Measurements from ENCODE around the gene IFI44.

Gene IFI44

DNA sequence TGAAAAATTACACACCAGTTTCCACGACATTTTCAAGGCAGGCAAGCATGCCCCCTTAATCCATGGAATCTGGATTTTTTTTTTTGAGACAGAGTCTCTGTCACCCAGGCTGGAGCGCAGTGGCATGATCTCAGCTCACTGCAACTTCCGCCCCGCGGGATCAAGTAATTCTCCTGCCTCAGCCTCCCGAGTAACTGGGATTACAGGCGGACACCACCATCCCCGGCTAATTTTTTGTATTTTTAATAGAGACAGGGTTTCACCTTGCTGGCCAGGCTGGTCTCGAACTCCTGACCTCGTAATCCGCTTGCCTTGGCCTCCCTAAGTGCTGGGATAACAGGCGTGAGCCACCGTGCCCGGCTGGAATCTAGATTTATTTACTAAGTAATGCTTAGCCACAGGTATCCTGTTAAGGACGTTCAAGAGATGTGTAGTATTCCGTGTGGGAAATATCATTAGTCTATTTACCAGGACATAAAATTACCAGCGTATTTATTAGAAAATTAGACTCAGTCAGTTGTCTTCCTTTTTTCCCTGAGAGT lies 2.5 kb downstream of the IFI44 start:
- no peak for DNase-seq

DNA sequence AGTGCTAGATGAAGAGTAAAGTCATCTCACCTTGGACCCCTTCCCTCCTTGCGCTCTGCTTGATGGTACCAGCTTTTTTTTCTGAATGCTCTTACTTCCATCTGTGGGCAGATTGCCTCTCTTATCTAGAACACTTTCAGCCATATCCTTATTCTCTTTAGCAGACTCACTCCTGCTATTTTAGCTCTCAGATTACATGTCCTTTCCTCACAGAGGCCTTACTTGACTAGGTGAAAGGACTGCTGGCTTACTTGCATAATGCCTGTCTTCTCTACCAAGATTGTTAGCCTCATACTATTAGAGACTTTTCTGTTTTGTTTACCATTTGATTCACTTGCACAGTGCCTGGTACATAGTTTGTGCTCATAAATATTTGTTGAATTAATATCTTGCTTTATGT lies 9.3 kb downstream of the IFI44 start:
- DNase-seq, result no peak

DNA sequence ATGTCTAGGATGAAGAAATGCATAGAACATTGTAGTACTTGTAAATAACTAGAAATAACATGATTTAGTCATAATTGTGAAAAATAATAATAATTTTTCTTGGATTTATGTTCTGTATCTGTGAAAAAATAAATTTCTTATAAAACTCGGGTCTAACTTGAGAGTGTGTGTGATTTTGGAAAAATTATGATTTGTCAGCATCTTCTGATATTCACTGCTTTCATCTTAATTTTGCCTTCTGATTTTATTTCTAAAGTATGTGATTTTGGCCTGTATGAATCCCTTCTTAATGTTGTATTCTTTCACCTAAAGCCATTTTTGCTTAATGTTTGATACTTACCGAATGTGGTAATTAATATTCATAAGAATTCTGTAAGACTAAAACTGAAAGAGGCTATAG lies 14.3 kb downstream of the IFI44 start:
- DNase-seq, result no peak

DNA sequence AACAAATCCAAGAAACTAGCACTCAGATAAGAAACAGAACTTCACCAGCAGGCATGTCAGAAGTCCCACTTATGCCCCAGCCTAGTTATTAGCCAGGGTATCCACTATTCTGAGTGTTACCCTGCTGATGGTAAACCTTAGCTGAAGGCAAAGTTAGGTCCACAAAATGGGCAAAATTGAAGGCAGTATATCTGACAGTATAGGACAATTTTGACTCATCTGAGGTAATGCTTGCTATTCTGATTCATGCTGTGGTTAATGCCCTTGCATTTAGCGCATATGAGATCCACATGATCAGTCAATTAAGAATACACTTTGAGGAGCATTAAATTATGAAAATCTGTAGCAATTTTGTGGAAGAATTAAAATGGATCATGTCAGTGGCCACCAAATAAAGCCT lies 15.1 kb downstream of the IFI44 start:
- DNase-seq, result no peak

DNA sequence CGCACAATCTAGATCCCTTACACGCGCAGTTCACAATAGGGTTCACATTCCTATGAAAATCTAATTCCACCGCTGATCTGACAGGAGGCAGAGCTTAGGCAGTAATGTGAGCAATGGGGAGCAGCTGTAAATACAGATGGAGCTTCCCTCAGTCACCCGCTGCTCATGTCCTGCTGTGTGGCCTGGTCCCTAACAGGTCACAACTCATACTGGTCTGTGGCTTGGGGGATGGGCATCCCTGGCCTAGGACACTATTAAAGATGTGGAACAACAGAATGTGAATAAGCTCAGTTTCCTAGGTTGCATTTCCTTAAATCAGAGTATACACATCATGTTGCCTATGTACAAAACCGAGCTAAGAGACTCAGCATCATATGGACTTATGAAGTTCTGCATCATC lies 16.2 kb downstream of the IFI44 start:
- no peak for DNase-seq

DNA sequence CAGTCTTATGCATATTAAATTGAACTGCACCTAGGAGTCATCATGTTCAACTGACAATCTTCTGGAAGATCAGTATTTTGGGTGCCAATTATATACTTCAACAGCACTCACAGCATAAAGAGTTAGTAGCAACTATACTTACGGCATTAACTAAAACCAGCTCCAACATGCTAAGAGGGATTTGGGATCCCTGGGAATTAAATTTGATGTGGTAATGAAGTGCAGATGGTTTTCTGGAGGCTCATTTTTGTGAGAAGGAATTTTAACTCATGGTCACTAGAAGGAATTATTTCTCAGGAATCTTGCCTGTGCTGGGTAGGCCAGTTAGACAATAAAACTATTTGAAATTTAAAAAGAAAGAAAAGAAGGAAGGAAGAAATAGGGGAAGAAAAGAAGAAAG lies 18.3 kb downstream of the IFI44 start:
- no peak for DNase-seq

DNA sequence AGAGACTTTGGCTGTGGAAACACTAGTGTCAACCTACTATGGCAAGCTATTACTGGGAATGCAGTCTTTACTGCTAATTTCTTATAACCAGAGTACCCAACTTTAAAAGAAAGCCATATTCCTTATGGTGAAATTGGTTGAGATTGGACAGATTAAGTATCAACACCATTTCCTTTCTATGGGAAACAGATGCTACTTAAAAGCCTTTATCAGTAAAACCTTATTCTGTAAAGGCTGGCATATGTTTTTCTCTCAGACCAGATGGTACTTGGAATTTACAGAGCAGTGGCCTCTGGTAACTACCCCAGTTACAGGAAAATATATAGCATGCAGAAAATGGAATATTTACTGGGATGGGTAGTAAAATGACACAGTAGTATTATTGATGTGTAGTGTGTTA lies 18.8 kb downstream of the IFI44 start:
- no peak for DNase-seq

DNA sequence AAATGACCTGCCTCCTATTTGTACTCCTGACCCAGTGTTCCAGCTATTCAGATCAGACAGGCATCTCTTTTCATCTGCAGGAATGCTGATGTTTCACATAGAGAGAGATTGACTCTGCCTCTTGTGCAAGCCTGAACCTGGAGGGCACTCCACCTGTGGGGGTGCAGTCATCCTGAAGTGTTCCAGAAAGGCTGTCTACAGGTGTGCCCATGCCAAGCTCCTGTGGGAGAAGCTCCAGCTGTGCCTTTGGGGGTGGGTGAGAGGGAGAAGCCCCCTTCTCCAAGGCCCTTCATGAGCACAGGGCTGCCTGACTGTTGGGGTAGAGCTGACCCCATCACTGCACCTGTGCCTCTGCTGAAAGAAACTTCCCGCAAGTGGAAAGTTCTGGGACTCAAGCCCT lies 22.8 kb downstream of the IFI44 start:
- DNase-seq, result no peak

DNA sequence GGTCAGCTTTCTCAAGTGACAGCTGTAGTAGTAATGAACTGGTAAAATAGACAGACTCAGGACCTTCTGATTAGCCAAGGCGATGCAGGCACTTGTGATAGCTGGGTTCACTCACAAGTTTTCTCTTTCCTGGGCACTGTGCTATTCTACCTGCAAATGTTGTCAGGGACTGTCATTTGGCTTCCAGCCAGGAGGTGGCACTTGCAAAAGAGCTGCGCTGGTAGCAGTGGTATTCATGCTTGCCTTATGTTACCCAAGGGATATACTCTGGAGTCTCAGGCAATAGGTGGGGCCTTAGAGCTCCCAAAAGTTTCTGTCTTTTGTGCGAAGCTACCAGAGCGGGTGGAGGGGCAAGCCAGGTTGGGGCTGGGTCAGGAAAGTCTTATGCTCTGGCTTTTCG lies 23.5 kb downstream of the IFI44 start:
- DNase-seq, result no peak

DNA sequence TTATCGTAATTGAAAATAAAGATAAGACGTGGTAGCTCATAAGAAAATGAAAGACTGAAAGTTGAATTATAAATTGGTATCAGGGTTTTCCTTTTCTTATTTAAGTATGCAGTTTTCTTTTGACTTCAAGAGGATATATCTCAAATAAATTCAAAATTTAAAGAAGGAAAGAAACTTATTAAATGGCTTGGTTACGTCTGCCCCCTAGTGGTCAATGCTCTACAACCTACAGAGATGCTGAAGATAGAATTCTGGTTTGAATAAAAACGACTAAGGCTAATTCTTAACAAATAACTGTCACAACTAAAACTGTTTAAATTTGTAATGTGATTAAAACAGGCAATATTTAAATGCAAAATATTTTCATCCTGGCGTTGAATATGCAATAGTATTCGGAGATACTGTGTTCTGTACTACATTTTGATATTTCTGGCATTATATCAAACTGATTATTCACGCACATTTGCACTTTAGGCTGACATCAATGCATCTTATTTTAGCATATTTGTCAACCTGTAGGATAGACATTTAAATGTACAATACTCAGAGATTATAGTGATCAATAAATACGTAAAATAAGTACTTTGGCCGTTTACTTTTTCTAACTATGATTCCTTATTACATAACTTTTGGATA lies 26.8 kb downstream of the IFI44 start:
- DNase-seq, result peak; percentile 75 to 77

DNA sequence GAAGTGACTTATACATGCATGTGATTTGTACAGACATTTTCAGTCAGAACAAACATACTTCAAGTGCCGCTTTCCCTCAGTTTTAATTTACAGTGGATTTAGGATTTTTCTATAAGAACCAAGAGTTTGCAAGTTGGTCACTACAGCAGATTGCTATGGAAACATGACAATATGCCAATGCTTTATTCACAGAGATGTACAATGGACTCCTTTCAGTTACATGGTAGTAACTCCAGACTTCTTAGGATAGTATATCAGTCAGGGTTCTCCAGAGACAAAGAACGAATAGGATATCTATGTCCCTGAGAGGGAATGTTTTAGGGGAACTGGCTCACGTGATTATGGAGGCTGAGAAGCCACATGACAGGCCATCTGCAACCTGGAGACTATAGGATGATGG lies 27.4 kb downstream of the IFI44 start:
- no peak for DNase-seq

DNA sequence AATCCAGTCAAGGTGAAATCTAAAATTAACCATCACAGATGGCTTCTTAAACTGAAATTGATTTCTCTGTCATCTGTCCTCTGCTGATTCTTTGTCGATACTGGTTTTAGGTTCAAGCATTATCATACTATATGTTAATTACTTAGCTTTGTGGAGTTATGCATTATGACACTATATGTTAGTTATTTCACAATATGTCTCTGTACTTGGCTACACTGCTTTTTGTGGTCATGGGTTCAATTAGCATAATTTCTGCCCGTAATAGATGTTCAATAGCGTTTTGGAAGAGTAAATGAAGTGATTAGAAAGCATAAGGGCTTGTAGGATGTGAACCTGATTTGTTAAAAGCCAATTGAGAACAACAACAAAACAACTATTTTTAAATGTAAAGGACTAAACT lies 28.2 kb downstream of the IFI44 start:
- no peak for DNase-seq

DNA sequence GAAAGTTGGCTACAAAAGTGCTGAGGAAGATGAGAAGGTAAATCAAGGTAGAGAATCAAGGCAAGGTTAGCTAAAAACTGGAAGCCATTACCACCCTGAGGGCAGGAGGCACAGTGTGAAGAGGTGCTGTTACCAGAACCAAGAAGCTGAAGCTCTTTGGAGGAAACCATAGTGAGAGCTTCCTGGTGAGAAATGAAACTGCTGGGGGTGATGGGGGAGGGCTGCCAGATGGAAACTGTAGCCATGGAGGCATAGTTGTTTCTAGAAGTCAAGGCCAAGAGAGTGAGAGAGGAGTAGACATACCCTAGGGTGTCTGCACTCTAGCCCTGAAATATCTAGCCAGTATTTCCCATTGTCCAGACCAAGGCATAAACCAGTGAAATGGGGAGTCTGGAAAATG lies 28.7 kb downstream of the IFI44 start:
- no peak for DNase-seq

DNA sequence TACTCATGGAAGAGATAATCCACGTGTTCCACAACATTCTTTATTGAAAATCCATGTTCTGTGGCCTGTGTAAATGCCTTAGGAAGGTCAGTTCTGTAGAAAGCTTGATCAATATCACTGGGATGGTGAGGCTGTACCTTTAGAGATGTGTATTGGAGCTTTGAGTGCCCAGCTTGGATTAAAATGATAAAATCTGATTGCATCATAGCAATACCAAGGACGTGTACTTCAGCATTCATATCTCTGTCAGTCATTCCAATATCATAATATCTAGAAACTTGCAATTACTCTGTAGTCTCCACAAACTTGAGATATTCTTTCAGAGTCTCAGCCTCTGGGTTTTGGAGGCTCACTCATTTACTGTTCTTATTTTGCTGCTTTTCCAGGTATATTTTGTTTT lies 31.6 kb downstream of the IFI44 start:
- no peak for DNase-seq

DNA sequence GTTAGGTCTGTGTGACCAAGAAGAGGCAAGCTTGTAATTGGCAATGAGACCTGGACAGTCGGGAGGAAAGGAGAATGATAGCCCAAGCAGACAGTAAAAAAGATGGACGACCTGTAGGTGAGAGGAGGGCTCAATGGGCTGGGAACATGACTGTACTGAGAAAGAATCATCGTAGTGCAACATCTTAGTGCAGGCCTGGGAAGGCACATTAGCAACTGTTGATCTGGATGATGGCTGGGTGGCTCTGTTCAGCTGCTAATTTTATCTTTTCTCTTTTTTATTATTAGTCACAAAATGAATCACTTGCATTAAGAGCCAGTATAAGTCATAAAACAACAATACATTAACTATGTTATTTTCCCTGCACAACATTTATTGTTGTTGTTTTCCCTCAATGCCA lies 32.9 kb downstream of the IFI44 start:
- no peak for DNase-seq

DNA sequence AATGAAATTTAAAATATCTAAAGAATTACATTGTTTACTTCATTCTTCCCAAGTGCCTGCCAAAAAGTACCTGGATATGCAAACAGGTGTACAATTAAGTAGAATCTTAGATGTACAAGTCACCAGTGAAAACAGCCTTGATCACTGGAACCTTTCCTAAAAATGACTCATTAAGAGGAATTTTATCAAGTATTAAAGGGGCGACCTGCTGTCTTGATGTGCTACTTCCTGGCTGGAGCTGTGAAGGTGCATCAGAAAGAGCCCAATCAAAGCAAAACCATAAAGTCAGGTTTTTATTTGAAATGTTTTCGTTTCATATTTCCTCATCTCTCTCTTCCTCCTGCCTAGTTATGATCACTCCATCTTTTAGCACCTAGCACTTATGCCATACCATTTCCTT lies 33.4 kb downstream of the IFI44 start:
- DNase-seq, result no peak

DNA sequence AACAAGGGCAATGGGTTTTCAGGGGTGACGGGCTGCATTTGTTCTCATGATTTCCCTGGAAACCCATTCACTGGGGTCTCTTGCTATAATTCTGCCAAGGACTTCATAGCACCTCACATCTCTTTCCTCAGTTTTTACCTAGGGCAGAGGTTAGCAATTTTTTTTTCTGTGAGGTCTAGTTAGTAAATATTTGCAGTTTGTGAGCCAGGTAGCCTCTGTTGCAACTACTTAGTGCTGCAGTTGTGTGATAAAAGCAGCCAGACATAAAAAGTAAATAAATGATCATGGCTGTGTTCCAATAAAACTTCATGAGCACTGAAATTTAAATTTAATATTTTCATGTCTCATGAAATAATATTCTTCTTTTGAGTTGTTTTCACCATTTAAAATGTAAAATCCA lies 37.7 kb downstream of the IFI44 start:
- DNase-seq, result no peak

DNA sequence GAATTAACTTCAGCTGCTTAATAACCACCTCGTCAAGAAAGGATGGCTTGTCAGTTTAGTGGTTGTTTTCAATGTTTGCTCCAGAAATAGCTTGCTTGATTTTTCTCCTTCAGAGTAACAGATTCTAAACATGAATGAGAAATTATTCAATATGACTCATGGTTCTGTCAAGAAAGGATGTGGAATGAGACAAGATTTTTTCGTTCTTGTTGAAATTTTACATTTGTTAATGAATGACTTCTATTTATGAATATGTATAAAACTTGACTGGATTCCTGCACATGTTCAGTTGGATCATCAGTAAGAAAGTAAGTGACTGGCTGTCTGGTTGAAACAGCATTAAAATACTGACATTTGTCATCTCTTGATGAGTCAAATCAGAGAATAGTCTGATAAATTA lies 38.3 kb downstream of the IFI44 start:
- DNase-seq, result no peak

DNA sequence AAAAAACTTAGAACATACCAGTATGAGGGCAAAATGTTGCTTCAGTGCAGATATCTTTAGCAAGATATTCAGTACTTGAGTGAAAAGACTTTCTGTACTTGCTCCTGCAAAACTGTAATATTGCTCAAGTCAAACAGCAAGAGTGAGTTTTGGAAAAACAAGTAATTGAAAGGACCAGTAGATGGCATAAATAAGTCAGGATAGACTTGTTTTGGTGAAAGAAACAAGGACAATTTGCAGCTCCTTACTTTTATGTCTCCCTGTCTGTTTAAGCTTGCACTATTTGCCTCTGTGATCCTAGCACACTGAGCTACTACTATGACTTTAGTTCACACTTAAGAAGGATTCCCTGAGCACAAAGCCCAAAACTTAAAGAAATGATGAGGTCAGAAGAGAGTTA lies 39.1 kb downstream of the IFI44 start:
- no peak for DNase-seq

DNA sequence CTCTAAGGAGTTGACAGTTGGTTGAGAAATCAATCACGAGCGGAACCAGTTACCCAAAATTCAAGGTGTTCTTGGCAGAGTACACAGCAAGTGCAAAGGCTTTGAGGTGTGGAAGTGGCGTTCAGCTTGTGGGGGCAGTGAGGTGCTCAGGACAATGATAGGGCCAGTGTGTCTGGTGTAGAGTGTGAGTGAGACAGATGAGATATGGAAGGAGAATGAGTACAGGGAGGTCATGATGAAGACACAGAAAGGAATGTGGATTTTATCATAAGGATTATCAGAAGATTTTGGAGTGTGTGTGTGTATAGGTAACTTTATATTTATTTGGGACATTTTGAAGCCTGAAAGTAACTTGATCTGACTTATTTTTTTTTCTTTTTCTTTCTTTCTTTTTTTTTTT lies 40.9 kb downstream of the IFI44 start:
- DNase-seq, result no peak

DNA sequence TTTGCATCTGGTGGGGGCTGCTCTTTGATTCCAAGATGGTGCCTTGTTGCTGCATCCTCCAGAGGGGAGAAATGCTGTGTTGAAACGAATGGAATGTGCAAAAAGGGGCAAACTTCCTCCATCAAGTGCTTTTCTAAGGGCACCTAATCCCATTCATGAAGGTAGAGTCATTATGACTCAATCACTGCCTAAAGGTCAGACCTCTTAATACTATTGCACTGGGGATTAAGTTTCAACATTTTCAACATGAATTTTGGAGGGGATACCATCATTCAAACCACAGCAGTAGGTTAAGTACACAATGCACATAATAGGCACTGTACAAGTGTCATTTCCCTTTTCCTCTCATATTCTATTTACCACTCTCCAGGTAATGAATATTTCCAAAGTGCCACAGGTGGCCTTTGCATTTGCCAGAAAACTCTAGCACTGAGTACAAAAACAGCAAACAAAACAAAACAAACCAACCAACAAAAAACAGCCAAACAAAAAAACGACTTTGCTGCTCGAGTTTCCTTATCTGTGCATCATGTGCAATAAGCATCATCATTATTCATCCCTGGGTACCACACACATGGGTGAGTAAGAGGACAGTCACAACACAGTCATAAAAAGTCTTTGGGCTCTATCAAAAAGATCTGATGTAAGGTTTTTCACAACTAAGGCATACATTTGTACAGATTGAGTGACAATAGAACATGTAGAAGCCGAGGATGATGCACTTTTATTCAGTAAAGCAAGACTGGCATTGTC lies 42.5 kb downstream of the IFI44 start:
- DNase-seq, result no peak

DNA sequence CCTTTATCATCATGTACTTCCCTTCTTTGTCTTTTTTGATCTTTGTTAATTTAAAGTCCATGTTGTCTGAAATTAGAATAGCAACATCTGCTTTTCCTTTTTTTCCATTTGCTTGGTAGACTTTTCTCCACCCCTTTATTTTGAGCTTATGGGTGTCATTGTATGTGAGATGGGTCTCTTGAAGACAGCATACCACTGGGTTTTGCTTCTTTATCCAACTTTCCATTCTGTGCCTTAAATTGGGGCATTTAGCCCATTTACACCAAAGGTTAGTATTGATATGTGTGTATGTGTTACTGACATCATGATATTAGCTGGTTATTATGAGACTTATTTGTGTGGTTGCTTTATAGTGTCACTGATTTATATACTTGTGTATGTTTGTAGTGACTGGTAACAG lies 50.2 kb downstream of the IFI44 start:
- no peak for DNase-seq

DNA sequence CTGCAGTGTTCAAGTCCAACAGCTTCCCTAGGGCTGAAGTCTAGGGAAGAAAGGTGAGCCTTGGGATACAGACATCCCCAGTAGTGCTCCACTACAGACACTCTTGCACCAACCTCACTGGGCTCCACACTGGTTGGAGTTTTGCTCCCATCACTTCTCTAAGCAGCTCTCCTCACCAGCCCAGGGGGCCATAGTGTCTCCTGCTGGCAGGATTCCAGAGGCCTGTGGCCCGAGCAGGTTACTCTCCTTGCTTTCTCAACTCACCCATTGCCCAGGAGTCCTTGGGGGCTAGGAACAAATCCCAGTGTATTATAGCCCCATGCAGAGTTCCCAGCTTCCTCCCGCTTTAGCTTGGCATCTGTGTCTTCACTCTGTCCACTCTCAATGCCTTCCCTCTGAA lies 52.8 kb downstream of the IFI44 start:
- DNase-seq, result no peak

DNA sequence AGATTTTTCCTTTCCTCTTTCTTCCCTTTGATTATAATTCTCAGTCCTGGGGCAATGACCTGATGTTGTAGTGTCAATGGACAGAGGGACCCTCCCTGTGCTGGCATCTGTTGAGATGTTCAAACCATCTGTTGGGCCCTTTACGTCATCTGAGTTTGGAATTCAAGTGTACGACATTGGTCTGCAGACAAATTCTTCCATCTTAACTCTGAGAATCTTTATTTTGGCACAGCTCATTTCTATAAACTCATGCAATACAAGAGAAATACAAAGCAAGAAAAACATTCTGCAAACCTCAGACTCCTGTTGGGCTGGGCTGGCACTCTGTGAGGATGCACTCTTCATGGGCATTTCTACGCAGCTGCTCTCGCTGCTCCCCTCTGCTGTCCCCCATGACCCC lies 54.2 kb downstream of the IFI44 start:
- no peak for DNase-seq

Data from inflammatory macrophage (primary cell).